NCI-H1092 (cell line): ENCODE measurements around the gene ANKS4B.
"Not testable (repeated sequence)": the region's sequence is repeated elsewhere in the genome, so short reads cannot be mapped to it uniquely, and the experiment has no call there.

Source experiments
- DNase-seq: peaks from one replicate; lab custom pipeline; 2025; lab: John Stamatoyannopoulos, UW

The ANKS4B gene

DNA sequence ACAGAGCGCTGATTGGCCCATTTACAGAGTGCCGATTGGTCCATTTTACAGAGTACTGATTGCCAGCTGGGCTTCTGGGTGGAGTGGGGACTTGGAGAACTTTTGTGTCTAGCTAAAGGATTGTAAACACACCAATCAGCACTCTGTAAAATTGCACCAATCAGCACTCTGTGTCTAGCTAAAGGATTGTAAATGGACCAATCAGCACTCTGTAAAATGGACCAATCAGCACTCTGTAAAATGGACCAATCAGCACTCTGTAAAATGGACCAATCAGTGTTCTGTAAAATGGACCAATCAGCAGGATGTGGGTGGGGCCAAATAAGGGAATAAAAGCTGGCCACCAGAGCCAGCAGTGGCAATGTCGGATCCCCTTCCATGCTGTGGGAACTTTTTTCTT is 56.3 kb downstream of the ANKS4B start:
- DNase-seq: not testable (repeated sequence)

DNA sequence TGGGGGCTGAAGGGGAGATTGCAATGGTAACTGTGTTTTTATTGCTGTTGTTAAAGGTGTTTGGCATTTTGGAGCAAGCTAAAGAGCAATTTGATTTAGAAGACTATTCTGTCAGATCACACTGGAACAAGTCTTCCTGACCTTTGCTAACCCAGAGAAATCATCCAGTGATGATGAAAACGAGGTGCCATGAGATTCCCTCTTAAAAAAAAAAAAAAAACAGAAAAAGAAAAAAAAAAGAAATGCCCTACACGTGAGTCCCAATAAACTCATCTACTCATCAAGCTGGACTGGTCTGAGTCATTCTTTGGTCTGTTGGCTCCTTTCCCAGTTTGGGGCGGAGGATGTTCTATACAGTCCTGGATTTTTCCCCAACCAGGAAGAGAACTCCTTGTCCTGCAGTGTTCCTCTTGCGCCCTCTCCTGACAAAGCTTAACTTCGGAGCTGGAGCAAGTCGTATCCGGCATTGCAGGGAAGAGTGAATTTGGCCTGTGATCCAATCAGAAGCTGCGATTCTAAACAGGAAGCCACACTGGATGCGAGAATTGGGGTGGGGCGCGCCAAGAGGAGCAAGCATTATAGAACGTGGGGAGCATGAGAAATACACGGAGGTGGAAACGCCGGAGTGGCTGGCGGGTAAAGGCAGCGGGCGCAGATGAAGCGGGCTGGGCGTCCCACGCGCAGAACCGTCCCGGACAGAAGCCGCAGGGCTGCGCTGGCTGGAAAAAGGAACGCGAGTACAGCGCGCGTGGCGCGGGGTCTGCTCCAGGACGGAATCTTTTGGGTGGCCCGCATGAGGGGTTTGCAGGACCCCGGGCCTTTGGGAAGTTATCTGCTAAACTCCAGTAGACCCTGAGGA is 67.0 kb downstream of the ANKS4B start:
- DNase-seq: peak; percentile 86

DNA sequence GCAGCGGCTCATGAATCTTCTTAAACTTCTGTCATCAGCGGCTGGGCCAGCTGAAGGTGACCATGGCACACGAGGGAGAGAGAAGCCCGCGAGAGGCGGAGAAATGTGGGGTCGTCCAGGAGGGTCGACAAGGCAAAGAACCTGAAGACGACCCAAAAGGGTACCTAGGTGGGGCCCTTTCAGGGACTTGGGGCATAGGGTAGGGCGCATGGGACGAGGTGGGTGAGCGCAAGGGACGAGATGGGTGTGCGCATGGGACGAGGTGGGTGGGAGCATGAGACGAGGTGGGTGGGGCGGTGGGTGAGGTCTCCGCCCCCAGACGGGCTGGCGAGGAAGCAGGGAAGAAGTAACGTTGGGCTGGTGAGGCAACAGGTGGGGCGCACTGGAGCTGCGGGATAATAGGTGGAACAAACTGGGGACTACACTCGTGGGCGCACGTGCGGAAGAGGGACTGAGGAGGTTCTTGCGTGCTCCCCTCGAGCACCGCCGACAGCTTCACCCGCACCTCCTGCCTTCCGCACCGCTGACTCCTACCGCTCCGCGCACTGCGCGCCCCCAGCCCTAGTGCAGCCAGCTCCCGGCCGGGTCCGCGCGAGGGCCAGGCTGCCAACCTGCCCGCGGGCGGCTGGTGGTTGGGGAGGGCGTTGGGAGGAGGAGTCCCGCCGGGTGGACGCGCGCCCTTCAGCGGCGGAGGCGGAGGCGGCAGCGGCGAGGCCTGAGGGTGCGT is 67.8 kb downstream of the ANKS4B start:
- DNase-seq: peak; percentile 31

DNA sequence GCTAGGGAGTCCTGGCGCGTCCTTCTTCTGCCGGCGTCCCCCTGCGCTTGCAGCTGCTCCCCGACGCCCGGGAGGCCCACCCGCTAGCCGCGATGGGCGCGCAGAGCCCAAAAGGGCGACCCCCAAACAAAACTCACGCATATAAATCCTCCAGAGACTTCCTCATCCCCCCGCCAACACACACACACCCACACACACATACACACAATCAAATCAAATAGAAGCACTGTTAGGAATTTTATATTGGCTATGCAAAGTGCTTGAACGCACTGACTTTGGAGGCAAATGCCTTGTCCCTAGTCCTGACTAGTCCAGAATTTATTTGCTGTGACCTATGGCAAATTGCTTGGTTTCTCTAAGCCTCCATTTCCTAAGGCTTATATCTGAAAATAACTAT is 68.4 kb downstream of the ANKS4B start:
- no peak for DNase-seq

DNA sequence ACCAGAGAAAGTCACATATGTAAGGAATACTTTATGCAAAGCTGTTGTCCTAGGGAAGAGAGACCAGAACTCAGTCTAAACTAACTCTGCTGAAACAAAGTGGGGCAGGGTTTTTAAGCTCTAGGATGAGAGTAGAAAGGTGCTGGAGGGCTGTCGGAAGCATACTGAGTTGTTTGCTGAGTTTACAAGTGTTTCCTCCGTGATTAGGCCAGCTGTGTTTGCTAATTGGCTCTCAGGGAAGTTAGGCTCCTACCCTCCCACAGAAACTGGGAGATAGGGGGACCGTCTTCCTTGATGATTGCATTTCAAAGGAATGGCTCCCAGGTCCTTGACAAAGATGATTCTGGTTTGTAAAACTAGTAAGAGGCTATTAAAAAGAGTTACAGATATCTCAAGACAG is 69.0 kb downstream of the ANKS4B start:
- no peak for DNase-seq

DNA sequence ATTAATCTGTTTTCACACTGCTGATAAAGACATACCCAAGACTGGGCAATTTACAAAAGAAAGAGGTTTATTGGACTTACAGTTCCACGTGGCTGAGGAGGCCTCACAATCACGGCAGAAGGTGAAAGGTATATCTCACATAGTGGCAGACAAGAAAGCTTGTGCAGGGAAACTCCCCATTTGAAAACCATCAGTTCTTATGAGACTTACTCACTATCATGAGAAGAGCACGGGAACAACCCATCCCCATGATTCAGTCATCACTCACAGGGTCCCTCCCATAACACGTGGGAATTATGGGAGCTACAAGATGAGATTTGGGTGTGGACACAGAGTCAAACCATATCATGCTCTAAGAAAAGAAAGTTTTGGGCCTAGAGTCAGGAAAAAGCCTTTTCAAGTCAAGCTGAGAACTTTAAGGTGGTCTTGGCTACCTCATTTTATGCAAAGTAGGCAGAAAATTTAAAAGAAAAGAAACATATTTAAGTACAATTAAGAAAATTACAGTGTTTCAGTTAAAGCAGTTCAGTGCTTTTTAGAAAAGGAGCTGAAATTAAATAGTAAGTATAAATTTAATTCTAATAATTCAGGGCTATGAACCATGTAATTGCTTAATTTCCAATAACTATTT is 69.5 kb downstream of the ANKS4B start:
- DNase-seq: no peak
